Vagina (tissue), 2 donors: ENCODE measurements around the gene SPACA6. TPM values are rescaled to one million over a fixed set of nuclear protein-coding genes. Genes with fewer than 3 reads are reported as not detected.

ENCODE experiments used
- DNase-seq, 2 donors: peaks; one replicate each; pipeline ENCODE4 v3.0.0-alpha.2; 2017; ENCODE audit errors: extremely low spot score in 2 of 2
- H3K27ac ChIP-seq: fragments of 200-600 bp; sonication (generic); one replicate; pipeline ENCODE4 v1.5.1; 2019
- H3K27me3 ChIP-seq: fragments of 200-600 bp; sonication (generic); one replicate; pipeline ENCODE4 v1.5.1; 2019
- H3K36me3 ChIP-seq, 2 donors: fragments of 200-600 bp; sonication (generic); one replicate each; pipeline ENCODE4 v1.5.1; 2017 to 2019
- H3K4me1 ChIP-seq: fragments of 200-600 bp; sonication (generic); one replicate; pipeline ENCODE4 v1.5.1; 2019
- H3K4me3 ChIP-seq, 2 donors: fragments of 200-600 bp; sonication (generic); 1 replicate in 1 of 2; 2 replicates in 1 of 2; pipeline ENCODE4 v1.5.1; 2016 to 2019
- H3K9me3 ChIP-seq: fragments of 200-600 bp; sonication (generic); one replicate; pipeline ENCODE4 v1.5.1; 2019
- POLR2A ChIP-seq, 2 donors: fragments of 450-650 bp; IDR thresholded peaks; one replicate each; pipeline ENCODE4 v1.6.1; 2017; ENCODE audit warnings: antibody characterized with exemption in 2 of 2, mild to moderate bottlenecking in 2 of 2, moderate library complexity in 2 of 2
- POLR2AphosphoS5 ChIP-seq, 2 donors: sonication (generic); formaldehyde crosslinking; IDR thresholded peaks; one replicate each; pipeline ENCODE4 v1.9.0; 2017; ENCODE audit warnings: antibody characterized with exemption in 2 of 2, mild to moderate bottlenecking in 2 of 2, low read depth in 1 of 2; ENCODE audit not compliant: insufficient read depth in 1 of 2
- intact Hi-C: fragments of 100-400 bp; cut with DNase I; formaldehyde crosslinking; loops from one replicate; pipeline ENCODE4 v1.15.1; 2023
- total RNA-seq: library from RNA; depleted of rRNA; stranded (reverse); fragments of >200 nt; gene quantifications from one replicate; pipeline ENCODE4 v1.2.3, GENCODE V29; 2016
- TF ChIP-seq, protein P1 (sequence below), 3 experiments: fragments of 450-650 bp in 2 of 3; fragments of 200-600 bp in 1 of 3; sonication (generic) in 1 of 3; IDR thresholded peaks; one replicate each; pipeline ENCODE4 v1.5.1; 2017 to 2019; ENCODE audit warnings: antibody characterized with exemption in 3 of 3, mild to moderate bottlenecking in 2 of 3, moderate library complexity in 2 of 3

SPACA6 gene
- total RNA-seq, 1 donor from 2014 or later = 53.0 TPM

- Histone ChIP-seq H3K36me3 (no peaks in the 10 kb centered on the region), H3K4me3 (no peak overlapping the region), H3K27ac (no peak overlapping the region), H3K27me3 (no peaks in the 10 kb centered on the region), H3K4me1 (no peaks in the 10 kb centered on the region), H3K9me3 (no peaks in the 10 kb centered on the region)
- no peak for TF ChIP-seq POLR2A (IDR thresholded peaks at IDR 0.05)
- no peak for TF ChIP-seq POLR2AphosphoS5 (IDR thresholded peaks at IDR 0.05; ENCODE audit: insufficient read depth in 1 of 2, low read depth in 1 of 2)
- TF ChIP-seq, protein P1, sequence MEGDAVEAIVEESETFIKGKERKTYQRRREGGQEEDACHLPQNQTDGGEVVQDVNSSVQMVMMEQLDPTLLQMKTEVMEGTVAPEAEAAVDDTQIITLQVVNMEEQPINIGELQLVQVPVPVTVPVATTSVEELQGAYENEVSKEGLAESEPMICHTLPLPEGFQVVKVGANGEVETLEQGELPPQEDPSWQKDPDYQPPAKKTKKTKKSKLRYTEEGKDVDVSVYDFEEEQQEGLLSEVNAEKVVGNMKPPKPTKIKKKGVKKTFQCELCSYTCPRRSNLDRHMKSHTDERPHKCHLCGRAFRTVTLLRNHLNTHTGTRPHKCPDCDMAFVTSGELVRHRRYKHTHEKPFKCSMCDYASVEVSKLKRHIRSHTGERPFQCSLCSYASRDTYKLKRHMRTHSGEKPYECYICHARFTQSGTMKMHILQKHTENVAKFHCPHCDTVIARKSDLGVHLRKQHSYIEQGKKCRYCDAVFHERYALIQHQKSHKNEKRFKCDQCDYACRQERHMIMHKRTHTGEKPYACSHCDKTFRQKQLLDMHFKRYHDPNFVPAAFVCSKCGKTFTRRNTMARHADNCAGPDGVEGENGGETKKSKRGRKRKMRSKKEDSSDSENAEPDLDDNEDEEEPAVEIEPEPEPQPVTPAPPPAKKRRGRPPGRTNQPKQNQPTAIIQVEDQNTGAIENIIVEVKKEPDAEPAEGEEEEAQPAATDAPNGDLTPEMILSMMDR (IDR thresholded peaks at IDR 0.05) = no peak
- intact Hi-C loops = no loop called here
- DNase-seq = no peak
Measured at GRCh38 chr19:51652266-51652665, 40.9 kb upstream of the SPACA6 start.

DNA sequence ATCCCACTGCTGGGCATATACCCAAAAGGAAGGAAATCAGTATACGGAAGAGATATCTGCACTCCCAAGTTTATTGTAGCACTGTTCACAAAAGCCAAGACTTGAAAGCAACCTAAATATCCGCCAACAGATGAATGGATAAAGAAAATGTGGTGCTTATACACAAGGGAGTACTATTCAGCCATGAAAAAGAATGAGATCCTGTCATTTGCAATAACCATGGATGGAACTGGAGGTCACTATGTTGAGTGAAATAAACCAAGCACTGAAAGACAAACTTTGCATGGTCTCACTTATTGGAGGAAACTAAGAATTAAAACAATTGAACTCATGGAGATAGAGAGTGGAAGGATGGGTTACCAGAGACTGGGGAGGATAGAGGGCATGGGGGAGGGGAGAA, 40.0 kb upstream of the SPACA6 start:
- no peaks in the 10 kb centered on the region for H3K4me1 ChIP-seq
- DNase-seq = no peak
- intact Hi-C loops = no loop called here
- no peaks in the 10 kb centered on the region for H3K36me3 ChIP-seq
- no peak overlapping the region for H3K4me3 ChIP-seq
- no peak for TF ChIP-seq POLR2AphosphoS5 (IDR thresholded peaks at IDR 0.05; ENCODE audit: insufficient read depth in 1 of 2, low read depth in 1 of 2)
- TF ChIP-seq, protein P1 (IDR thresholded peaks at IDR 0.05) = no peak
- TF ChIP-seq POLR2A (IDR thresholded peaks at IDR 0.05) = no peak
- H3K9me3 ChIP-seq = no peaks in the 10 kb centered on the region
- H3K27me3 ChIP-seq = no peaks in the 10 kb centered on the region
- H3K27ac ChIP-seq = no peak overlapping the region

DNA sequence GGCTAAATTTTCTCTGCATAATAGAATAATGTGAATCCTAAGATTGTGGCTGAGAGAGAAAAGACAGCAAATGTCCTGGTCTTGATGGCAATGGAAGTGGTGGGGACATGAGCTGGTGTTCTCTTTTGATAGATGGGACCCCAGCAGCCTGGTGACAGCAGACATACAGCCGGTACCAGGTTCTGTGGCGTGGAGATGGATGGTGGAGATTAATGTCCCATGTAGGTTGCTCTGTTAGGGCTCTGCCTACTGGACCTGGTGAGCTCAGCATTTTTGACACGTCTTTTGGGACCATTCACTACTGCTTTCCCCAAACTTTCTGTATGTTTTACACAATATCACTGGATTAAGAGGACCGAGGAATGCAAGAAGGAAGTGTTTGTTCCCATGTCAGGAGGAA, 38.3 kb upstream of the SPACA6 start:
- intact Hi-C loops = no loop called here
- no peak overlapping the region for H3K27ac ChIP-seq
- no peaks in the 10 kb centered on the region for H3K9me3 ChIP-seq
- TF ChIP-seq POLR2A (IDR thresholded peaks at IDR 0.05) = no peak
- TF ChIP-seq, protein P1 (IDR thresholded peaks at IDR 0.05) = no peak
- H3K4me3 ChIP-seq = no peak overlapping the region
- H3K27me3 ChIP-seq = no peaks in the 10 kb centered on the region
- no peaks in the 10 kb centered on the region for H3K36me3 ChIP-seq
- no peak for DNase-seq
- no peaks in the 10 kb centered on the region for H3K4me1 ChIP-seq

- TF ChIP-seq POLR2AphosphoS5 (IDR thresholded peaks at IDR 0.05; ENCODE audit: insufficient read depth in 1 of 2, low read depth in 1 of 2) = no peak
- TF ChIP-seq, protein P1 (IDR thresholded peaks at IDR 0.05) = peak in 2 of 3 experiments; percentile 21 to 38
- Histone ChIP-seq H3K27ac (no peak overlapping the region), H3K4me1 (no peaks in the 10 kb centered on the region), H3K9me3 (no peaks in the 10 kb centered on the region), H3K4me3 (no peak overlapping the region), H3K36me3 (no peaks in the 10 kb centered on the region), H3K27me3 (no peaks in the 10 kb centered on the region)
- intact Hi-C loops = loop anchor here (5.0 kb wide), 1 partner anchor 194 kb away; no protein-coding TSS in a partner anchor
- DNase-seq = no peak
Measured at GRCh38 chr19:51660975-51661600, 32.0 kb upstream of the SPACA6 start.

- no peaks in the 10 kb centered on the region for H3K9me3 ChIP-seq
- no peaks in the 10 kb centered on the region for H3K4me1 ChIP-seq
- no peak overlapping the region for H3K27ac ChIP-seq
- H3K27me3 ChIP-seq = no peaks in the 10 kb centered on the region
- DNase-seq = no peak
- H3K4me3 ChIP-seq = no peak overlapping the region
- no peak for TF ChIP-seq POLR2AphosphoS5 (IDR thresholded peaks at IDR 0.05; ENCODE audit: insufficient read depth in 1 of 2, low read depth in 1 of 2)
- intact Hi-C loops = loop anchor here (5.0 kb wide), 1 partner anchor 196 kb away; no protein-coding TSS in a partner anchor
- no peaks in the 10 kb centered on the region for H3K36me3 ChIP-seq
Measured at GRCh38 chr19:51663650-51664049, 29.5 kb upstream of the SPACA6 start.
